ENCODE measurements around the gene GPR151.

DNA sequence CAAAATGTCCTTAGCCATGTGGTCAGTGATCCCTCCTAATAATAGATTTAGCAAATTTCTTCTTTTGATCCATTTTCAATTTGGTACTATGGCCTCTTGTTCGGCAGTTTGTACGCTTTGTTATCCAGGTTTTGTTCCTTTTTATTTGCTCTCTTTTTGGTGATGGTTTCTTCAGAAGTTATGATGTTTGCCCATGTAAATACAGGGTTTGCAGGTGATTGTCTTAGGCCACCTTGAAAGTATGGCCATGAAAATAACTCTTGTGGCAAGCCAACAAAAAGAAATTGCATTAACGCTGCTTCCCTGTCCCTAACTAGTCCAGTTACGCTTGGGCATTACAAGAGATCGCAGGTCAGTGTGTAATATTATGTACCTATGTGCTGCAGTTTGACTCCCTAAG, 8.6 kb downstream of the GPR151 start:
- TF ChIP-seq POLR2AphosphoS5 (IDR thresholded peaks at IDR 0.05; ENCODE audit: low read depth, low read length) (no peak), TAF1 (IDR thresholded peaks at IDR 0.05; ENCODE audit: borderline replicate concordance, insufficient read depth, low read length) (no peak)

Data from PFSK-1 (cell line).